Fibroblast of skin of left quadriceps (primary cell): ENCODE results near the gene TTYH1.
A peak's percentile ranks its signal among the peaks of the same experiment; 100 is the strongest.
"Not testable (repeated sequence)": the region's sequence is repeated elsewhere in the genome, so short reads cannot be mapped to it uniquely, and the experiment has no call there.

Experiments
- DNase-seq, 2 experiments: peaks; one replicate each; pipeline ENCODE4 v3.0.0-alpha.2; 2013; ENCODE audit warnings: low read depth in 2 of 2

The TTYH1 gene

GRCh38 chr19:54459282-54460229 lies 44.3 kb downstream of the TTYH1 start:
- DNase-seq = no peak

GRCh38 chr19:54460230-54461005 lies 45.2 kb downstream of the TTYH1 start:
- DNase-seq = no peak

GRCh38 chr19:54461210-54461609 lies 45.9 kb downstream of the TTYH1 start:
- no peak for DNase-seq

DNA sequence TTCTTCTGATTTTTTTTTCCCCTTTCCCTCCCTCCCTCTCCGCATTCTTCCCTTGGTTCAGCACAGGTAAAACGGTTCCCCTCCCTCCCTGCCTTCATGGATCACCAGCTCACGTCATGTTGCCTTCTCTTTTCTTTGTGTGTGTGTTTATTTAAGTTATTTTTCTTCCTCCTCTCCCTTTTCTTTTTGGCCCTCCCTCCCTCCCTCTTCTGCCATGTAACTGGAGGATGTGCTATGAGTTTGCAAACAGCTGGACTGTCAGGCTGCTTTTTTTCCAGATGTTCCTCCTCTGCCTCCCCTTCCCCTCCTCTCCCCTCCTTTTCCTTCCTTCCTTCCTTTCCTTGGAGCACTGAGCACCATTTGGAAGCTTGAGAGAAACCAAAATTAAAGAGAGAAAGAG lies 46.3 kb downstream of the TTYH1 start:
- DNase-seq = no peak

DNA sequence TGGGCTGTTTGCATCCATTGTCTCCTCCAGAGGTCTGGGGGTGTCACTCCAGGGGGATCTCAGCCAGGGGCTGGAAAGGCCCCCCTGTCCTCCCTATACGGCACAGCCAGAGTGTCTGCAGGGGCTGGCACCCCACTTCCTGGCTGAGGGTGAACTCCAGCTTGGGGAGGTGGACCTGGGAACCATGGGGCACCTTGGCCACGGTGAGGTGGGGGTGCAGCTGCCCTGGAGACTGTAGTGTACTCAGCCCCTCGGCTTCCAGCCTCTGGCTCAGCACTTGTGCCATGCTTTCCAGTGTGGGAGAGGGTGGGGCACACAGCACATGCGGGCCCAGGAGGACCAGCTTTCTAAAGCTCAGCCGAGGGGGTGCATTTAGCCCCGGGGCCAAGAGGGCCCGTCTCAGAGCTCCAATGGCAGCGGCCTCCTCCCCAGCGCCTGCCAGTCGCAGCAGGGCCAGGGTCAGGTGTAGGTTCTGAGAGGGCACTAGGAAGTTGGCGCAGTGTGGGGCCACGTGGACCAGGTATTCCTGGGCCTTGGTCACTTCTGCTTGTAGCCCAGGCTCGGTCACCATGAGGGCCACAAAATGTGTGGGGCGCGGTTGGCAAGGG lies 46.9 kb downstream of the TTYH1 start:
- no peak for DNase-seq

DNA sequence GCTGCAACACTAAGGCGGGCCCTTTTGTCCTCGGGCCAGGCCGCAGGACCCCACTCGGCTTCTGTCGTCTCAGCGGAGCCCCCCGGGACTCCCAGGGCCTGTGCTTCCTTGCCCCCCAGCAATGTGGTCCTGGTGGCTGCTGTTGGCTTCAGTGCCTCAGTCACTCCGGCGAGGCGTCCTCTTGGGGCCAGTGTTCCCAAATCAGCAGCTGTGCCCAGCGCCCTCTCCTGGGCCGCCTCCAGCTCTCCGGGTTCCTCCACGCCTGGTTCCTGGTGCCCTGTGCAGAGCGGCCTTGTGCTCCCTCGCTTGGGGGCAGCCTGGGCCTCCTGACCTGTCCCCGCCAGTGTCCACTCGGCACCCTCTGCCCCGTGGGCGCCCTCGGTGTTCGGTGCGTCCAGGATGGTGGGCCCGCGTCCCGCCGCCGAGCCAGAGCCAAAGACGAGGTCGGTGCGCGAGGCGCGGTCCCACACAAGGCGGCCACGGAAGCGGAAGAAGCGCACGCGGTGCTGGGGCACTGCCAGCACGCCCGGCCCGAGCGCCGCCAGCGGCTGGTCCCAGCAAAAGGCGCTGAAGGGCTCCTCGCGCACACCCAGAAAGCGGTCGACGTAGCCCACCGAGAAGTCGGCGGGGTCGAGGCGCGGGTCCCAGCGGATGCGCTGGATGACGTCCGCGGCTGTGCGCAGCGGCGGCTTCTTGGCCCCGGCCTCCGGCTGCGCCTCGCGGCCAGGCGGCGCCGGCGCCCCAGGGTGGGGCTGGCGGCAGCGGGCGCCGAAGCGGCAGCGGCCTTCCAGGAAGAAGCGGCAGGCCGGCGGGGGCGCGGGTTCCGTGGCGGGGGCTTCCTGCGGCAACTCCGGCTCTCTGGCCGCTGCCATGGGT lies 47.6 kb downstream of the TTYH1 start:
- peak; percentile 49 to 53 for DNase-seq

DNA sequence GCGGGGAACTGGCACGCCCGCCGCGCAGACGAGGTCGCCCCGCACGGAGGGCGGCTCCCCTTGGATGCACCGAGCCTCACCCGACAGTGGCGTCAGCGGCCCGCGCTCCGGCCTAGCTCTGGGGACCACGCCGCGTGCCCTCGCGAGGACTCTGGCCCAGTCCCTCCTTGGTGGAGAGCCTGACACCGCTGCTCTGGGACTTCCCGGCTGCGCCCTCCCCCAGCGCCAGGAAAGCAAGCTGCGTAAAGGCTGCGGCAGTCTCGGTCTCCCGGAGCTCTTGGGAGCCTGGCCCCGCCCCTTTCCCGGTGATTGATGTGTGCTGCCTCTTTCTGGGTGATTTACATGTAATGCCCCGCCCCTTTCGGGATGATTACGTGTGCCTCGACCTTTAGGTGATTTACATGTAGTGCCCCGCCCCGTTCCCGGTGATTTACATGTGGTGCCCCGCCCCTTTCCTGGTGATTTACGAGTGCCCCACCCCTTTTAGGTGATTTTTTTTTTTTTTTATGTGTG lies 48.3 kb downstream of the TTYH1 start, which contains the start of gene LENG9:
TSS of gene LENG9 (minus strand) at position 248 of the 513 bp plus-strand sequence. CDS start 252 bp downstream, outside the sequence.
- peak; percentile 97 to 98 for DNase-seq

GRCh38 chr19:54464044-54464629 lies 48.9 kb downstream of the TTYH1 start:
- DNase-seq = peak; percentile 48 to 51

DNA sequence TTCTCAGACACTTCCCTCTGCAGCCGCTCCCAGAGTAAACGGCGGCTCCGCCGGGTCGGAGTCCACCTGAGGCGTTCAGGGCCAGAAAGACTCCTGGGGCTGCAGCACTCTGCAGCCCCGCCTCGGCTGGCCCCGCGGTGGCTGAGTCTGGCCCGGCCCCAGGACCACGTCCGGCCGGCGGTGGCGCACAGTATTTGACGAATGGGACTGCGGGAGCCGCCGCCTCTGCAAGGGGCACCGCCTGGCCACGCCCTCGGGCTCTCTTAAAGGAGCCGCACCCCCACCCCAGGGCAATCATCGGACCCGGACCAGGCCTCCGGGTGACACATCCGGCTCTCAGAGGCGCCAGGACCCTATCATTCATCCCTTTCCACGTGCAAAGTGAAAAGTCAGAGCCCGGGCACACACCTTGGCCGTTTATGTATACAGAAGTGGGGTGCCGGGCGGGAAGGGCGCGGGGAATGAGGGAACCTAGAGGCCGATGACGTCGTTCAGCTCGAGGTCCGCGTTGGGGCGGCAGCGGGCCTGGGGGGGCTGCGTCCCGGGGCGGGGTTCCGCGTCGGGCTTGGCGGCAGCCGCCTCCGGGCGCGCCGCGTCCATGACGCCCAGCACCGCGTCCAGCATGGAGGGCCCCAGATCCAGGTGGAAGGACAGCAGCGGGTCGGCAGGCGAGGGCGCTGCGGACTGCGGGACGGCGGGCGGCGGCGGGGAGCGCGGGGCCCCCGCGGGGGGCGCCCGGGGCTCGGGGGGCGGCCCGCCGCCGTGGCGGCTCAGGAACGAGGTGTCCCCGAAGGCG lies 49.6 kb downstream of the TTYH1 start:
- DNase-seq = peak in 1 of 2 experiments; percentile 49

GRCh38 chr19:54465426-54466109 lies 50.3 kb downstream of the TTYH1 start:
- no peak for DNase-seq

- DNase-seq = not testable (repeated sequence)
Measured at GRCh38 chr19:54466110-54466480, 50.8 kb downstream of the TTYH1 start.

DNA sequence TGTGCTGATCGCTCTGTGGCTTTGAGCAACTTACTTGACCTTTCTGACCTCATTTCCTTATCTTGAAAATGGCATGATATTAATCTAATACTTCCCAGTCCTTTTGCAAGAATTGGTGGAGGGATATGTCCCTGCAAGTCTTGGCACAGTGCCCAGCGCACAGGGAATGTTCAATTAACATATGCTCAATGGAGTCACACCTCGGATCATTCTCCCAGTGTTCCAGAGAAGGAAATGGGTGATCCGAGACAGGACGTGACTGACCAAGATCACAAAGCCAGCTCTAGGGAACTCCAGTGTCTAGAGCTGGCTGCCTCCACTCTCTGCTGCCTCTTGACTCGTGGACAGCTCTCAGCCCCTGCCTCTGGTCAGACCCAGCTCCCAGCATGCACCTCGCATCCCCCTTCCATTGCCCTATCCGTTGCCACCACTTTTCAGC lies 54.3 kb downstream of the TTYH1 start:
- DNase-seq = no peak

DNA sequence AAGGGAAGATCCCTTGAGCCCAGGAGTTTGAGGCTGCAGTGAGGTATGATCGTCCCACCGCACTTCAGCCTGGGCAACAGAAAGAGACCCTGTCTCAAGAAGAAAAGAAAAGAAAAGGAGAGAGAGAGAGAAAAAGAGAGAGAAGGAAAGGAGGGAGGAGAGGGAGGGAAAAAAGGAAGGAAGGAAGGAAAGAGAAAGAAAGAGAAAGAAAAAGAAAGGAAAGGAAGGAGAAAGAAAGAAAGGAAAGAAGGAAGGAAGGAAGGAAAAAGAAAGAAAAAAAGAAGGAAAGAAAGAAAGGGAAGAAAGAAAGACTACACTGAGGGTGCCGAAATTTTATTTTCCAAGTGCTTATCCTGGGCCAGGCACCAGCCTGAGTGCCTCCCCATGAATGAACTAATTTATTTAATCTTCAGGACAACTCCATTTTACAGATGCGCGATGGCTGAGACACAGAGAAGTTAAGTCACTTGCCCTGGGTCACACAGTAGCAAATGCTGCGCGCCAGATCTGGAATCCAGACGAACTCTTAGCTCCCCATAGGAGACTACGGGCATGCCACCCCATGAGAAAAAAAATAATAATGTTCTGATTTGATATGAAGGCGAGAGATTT lies 55.1 kb downstream of the TTYH1 start:
- no peak for DNase-seq

DNA sequence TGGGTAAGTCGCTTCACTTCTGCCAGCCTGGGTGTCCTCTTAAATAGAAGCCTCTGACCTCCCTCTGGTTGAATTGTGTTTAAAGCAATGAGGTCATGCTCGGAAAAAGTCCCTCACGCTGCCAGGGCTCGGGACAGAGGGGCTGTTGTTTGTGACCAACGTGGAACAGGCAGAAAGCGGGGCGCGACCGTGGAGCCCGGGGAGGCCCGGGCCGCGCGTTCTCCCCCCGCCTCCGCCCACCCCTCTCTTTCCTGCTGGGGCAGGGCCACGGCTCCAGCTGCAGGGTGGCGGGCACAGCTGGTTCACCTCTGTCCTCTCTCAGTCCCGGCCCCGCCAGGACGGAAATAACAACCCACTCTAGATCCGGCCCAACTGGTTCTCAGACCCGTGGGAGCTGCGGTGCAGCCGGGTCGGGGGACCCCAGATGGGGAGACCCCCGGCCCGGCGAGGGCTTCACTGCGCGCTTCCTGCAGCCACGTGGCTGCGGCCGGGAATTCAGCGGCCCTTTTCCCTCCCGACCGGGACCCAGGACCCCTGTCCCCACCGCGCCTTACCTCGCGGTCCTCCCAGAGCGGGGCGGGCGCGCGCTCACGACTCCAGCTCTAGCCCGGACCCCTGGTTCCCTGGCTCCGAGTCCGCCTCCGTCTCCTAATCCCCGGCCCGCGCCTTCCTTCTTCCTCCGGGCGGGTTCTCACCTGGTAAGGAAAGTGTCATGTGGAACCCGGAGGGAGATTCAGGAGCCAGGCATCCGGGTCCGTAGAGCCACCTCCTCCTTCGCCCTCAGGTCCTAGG lies 55.9 kb downstream of the TTYH1 start:
- no peak for DNase-seq

- DNase-seq = peak; percentile 89
Measured at GRCh38 chr19:54473071-54473891, 58.0 kb downstream of the TTYH1 start, which contains the start of gene CDC42EP5. TSS of gene CDC42EP5 (minus strand) at chr19:54473296. CDS start at chr19:54465547, 7,749 bp downstream.

GRCh38 chr19:54473892-54474372 lies 58.7 kb downstream of the TTYH1 start:
- no peak for DNase-seq

DNA sequence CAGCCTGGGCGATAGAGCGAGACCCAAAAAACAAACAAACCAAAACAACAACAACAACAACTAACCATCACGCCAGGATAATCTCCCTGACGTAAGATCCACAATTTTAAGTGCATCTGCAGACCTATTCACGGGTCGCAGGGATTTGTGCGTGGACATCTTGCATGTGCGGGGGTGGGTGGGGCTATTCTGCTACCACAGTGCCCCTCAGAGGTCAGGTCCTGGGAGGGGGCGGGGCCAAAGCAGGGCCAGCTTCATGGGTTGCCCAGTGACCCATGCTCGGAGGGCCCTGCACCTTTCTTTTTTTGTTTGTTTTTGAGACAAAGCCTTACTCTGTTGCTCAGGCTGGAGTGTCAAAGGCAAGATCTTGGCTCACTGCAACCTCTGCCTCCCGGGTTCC lies 60.4 kb downstream of the TTYH1 start:
- no peak for DNase-seq
